ENCODE data around the gene ZDBF2.

- no peak for TF ChIP-seq POLR2AphosphoS5 (IDR thresholded peaks at IDR 0.05)
- TF ChIP-seq CTCF (IDR thresholded peaks at IDR 0.05), result no peak
- no peak for TF ChIP-seq POLR2A (IDR thresholded peaks at IDR 0.05)
- no peak for TF ChIP-seq EP300 (IDR thresholded peaks at IDR 0.05)
Measured at GRCh38 chr2:206250041-206250897, 24.2 kb upstream of the ZDBF2 start.
